Peyer's patch (tissue), 4 donors: Measurements from ENCODE around the gene LEPR.

ENCODE experiments used
- CTCF ChIP-seq, 6 experiments: fragments of 450-650 bp in 4 of 6; fragments of 200-600 bp in 2 of 6; sonication (generic) in 1 of 6; IDR thresholded peaks; one replicate each; pipeline ENCODE4 v1.5.1; 2017 to 2019; ENCODE audit warnings: antibody characterized with exemption in 6 of 6, mild to moderate bottlenecking in 3 of 6, moderate library complexity in 1 of 6
- POLR2A ChIP-seq, 2 donors: fragments of 450-650 bp; IDR thresholded peaks; one replicate each; pipeline ENCODE4 v1.5.1; 2017; ENCODE audit warnings: antibody characterized with exemption in 2 of 2, mild to moderate bottlenecking in 2 of 2, moderate library complexity in 2 of 2

GRCh38 chr1:65445837-65446236, 25.4 kb downstream of the LEPR start:
- TF ChIP-seq CTCF (IDR thresholded peaks at IDR 0.05): no peak
- TF ChIP-seq POLR2A (IDR thresholded peaks at IDR 0.05): no peak
